HUES64 (cell line): ENCODE data around the gene HPN.
"Not testable (repeated sequence)": the region's sequence is repeated elsewhere in the genome, so short reads cannot be mapped to it uniquely, and the experiment has no call there.

Experiments
- H3K27ac ChIP-seq: 2 replicates; pipeline ENCODE4 v1.7.0; 2013; ENCODE audit warnings: low read depth, low read length, inconsistent platforms
- H3K27me3 ChIP-seq: 2 replicates; pipeline ENCODE4 v1.6.1; 2013; ENCODE audit warnings: mild to moderate bottlenecking, low read length; ENCODE audit not compliant: insufficient read depth
- H3K36me3 ChIP-seq: 2 replicates; pipeline ENCODE4 v1.6.1; 2013; ENCODE audit warnings: mild to moderate bottlenecking, low read length; ENCODE audit not compliant: insufficient read depth
- H3K4me1 ChIP-seq: 2 replicates; pipeline ENCODE4 v1.6.1; 2013; ENCODE audit warnings: mild to moderate bottlenecking, low read length, moderate library complexity; ENCODE audit not compliant: insufficient read depth
- H3K4me3 ChIP-seq: 2 replicates; pipeline ENCODE4 v1.5.1; 2013; ENCODE audit warnings: mild to moderate bottlenecking, low read length, moderate library complexity
- H3K9ac ChIP-seq: 2 replicates; pipeline ENCODE4 v1.6.1; 2013; ENCODE audit warnings: mild to moderate bottlenecking, low read depth, low read length
- H3K9me3 ChIP-seq: 2 replicates; pipeline ENCODE4 v1.6.1; 2013; ENCODE audit warnings: low read depth, low read length; ENCODE audit not compliant: insufficient read depth
- WGBS: fragments of 150-250, 120-280 bp; methylation state at CpG from one replicate; pipeline ENCODE4 v1.1.7; 2013; ENCODE audit warnings: missing lambda C conversion rate; 5-methylcytosine and 5-hydroxymethylcytosine counted together

HPN gene

GRCh38 chr19:35103614-35104013 is 62.1 kb downstream of the HPN start:
- not testable (repeated sequence) for H3K9me3 ChIP-seq, H3K4me3 ChIP-seq, H3K9ac ChIP-seq, H3K4me1 ChIP-seq, H3K27me3 ChIP-seq, H3K27ac ChIP-seq, H3K36me3 ChIP-seq
- WGBS: 87% methylated on average over 10 of the region's 10 CpGs

- 91% methylated on average over 11 of the region's 11 CpGs for WGBS
- Histone ChIP-seq H3K4me1 (no peaks in the 10 kb centered on the region), H3K36me3 (no peaks in the 10 kb centered on the region), H3K9me3 (no peaks in the 10 kb centered on the region), H3K27me3 (no peaks in the 10 kb centered on the region), H3K27ac (no peak overlapping the region), H3K4me3 (no peak overlapping the region), H3K9ac (no peak overlapping the region)
Measured at GRCh38 chr19:35104361-35104760, 62.8 kb downstream of the HPN start.

DNA sequence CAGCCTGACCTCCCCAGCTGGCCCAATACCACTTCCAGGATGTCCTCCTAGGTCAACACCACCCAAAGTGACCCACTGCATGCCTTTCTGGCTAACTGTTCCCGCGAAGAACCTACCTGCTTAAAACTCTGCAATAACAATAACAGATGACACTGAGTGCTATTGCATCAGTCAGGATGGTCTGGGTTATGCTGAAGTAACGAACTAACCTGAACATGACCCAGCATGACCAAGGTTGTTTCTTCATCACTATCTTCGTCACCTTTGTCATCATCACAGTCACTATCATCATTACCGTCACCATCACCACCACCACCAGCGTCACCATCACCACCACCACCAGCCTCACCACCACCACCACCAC is 63.5 kb downstream of the HPN start:
- Histone ChIP-seq H3K9me3 (no peaks in the 10 kb centered on the region), H3K9ac (no peak overlapping the region), H3K36me3 (no peaks in the 10 kb centered on the region), H3K27me3 (no peaks in the 10 kb centered on the region), H3K4me1 (no peaks in the 10 kb centered on the region), H3K27ac (no peak overlapping the region), H3K4me3 (no peak overlapping the region)
- 94% methylated on average over 6 of the region's 6 CpGs for WGBS

GRCh38 chr19:35105411-35106290 is 64.1 kb downstream of the HPN start:
- H3K27me3 ChIP-seq: no peaks in the 10 kb centered on the region
- no peaks in the 10 kb centered on the region for H3K9me3 ChIP-seq
- 90% methylated on average over 30 of the region's 30 CpGs for WGBS
- no peaks in the 10 kb centered on the region for H3K36me3 ChIP-seq
- peaks cover 1% of the 10 kb centered on the region; the same call in 1 of the 2 replicates for H3K4me1 ChIP-seq
- no peak overlapping the region for H3K27ac ChIP-seq
- H3K9ac ChIP-seq: no peak overlapping the region
- H3K4me3 ChIP-seq: no peak overlapping the region

DNA sequence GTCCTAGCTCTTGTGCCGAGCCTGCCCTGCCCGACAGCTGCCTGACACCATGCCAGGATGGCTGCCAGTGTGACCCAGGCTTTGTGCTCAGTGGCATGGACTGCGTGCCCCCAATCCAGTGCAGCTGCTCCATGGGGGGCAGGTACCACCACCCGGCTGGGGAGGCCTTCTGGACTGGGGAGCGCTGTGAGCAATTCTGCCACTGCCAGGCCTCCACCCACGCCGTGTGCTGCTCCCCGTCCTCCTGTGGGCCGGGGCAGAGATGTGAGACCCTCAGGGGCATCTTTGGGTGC is 64.7 kb downstream of the HPN start:
- Histone ChIP-seq H3K27me3 (no peaks in the 10 kb centered on the region), H3K36me3 (no peaks in the 10 kb centered on the region), H3K4me3 (no peak overlapping the region), H3K9me3 (no peaks in the 10 kb centered on the region), H3K4me1 (peaks cover 5% of the 10 kb centered on the region; the same call in 1 of the 2 replicates), H3K9ac (no peak overlapping the region), H3K27ac (no peak overlapping the region)
- 94% methylated on average over 9 of the region's 9 CpGs for WGBS

DNA sequence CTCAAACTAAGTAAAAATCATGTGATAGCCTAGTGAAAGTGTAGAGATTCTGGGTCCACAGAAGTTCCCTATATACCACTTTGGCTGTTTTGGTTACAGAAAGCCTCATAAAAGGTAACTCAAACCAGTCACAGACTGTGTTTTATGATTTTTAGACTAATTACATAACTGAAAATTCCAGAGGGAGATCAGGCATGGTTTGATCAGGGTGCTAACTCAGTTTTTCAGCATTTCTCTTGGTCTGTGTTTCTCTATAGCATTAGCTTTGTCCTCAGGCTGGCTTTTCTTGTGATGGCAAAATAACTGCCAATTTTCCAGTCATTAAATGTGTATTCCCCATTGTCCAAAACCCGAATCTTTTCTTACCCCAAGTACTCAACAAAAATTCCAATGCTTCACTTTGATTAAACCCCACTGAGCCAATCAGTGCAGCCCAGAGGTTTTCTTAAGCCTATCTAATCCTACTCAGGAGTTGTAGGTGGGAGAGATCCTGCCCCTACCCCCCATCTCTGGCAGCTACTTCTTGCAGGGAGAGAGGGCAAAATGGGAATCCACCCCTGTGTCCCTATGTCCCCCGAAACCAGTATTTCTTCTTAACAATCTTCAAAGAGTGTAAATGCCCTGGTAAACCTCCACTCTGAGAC is 65.5 kb downstream of the HPN start:
- Histone ChIP-seq H3K4me1 (peaks cover 5% of the 10 kb centered on the region; the same call in 1 of the 2 replicates), H3K9me3 (no peaks in the 10 kb centered on the region), H3K9ac (no peak overlapping the region), H3K27me3 (no peaks in the 10 kb centered on the region), H3K27ac (no peak overlapping the region), H3K36me3 (no peaks in the 10 kb centered on the region), H3K4me3 (no peak overlapping the region)
- 93% methylated on average over 1 of the region's 2 CpGs for WGBS

DNA sequence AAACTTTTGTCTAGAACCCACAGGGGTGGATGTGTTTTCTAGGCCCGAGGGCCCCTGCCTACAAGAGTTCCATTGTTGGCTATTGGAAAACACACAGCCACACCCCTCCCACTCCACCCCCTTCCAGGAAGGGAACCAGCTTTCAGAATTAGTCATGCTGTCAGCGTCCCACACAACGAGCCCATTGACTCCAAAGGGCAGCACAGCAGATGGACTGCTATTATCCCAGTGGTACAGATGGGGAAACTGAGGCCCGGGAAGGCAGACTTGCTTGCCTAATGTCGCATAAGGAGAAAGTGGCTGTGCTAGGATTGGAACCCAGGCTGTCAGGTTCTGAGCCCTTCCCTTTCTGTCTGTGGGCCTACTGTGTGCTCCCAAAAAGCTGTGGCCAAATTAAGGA is 66.0 kb downstream of the HPN start:
- Histone ChIP-seq H3K27ac (no peak overlapping the region), H3K4me1 (peaks cover 5% of the 10 kb centered on the region; the same call in 1 of the 2 replicates), H3K27me3 (no peaks in the 10 kb centered on the region), H3K9me3 (no peaks in the 10 kb centered on the region), H3K36me3 (no peaks in the 10 kb centered on the region), H3K9ac (no peak overlapping the region), H3K4me3 (no peak overlapping the region)
- WGBS: 54% methylated on average over 5 of the region's 5 CpGs

- no peaks in the 10 kb centered on the region for H3K9me3 ChIP-seq
- peaks cover 5% of the 10 kb centered on the region; the same call in 1 of the 2 replicates for H3K4me1 ChIP-seq
- no peak overlapping the region for H3K27ac ChIP-seq
- H3K9ac ChIP-seq: no peak overlapping the region
- no peak overlapping the region for H3K4me3 ChIP-seq
- 82% methylated on average over 11 of the region's 11 CpGs for WGBS
- no peaks in the 10 kb centered on the region for H3K36me3 ChIP-seq
- H3K27me3 ChIP-seq: no peaks in the 10 kb centered on the region
Measured at GRCh38 chr19:35108730-35109129, 67.2 kb downstream of the HPN start.

DNA sequence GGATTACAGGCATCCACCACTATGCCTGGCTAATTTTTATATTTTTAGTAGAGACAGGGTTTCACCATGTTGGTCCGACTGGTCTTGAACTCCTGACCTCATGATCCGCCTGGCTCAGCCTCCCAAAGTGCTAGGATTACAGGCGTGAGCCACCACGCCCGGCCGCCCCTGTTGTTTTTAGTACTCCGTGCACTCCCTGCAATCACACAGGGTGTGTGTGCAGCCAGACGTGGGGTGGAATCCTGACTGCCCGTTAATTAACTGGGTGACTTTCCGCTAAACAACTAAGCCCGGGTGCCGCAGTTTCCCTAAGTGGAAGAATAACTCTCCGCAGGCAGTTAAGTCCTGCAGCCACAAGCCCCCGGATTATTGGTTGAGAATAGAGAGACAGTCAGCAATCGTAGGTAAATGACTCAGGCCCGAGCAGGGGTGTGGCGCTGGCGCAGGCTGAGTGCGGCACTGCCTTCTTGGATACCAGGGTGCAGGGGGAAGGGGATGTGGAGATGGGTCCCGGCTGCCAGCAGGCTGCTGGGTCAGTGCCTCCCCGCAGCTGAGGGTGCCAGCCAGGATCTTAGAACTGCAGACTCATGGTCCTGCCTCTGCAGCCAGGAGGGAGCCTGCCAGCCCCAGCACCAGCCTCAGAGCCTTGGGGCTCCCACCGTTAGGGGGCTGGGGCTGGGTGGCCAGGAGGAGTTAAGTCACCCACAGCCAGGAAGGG is 68.0 kb downstream of the HPN start:
- Histone ChIP-seq H3K27me3 (no peaks in the 10 kb centered on the region), H3K9ac (0 out of 2 replicates have a peak overlapping the region, but pooled peaks have one; percentile 26), H3K4me3 (no peak overlapping the region), H3K4me1 (peaks cover 9% of the 10 kb centered on the region), H3K36me3 (no peaks in the 10 kb centered on the region), H3K27ac (no peak overlapping the region), H3K9me3 (no peaks in the 10 kb centered on the region)
- 90% methylated on average over 22 of the region's 22 CpGs for WGBS

DNA sequence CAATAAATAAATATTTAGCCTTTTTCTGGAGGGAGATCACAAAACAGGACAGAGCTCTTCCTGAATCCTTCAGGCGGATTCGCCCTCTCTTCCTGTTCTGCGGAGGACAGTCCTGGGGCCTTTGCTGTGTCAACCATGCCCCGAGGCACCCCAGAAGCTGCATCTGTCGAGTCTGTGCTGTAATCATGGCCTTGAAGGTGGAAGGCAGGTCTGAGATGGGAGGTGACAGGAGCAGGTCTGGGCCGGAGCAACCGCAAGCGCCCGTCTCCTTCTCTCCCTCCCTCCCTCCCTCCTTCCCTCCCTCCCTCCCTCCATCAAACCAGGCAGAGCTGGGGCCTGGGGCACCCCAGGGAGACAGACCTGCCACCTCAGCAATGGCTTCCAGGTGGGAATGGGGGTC is 69.5 kb downstream of the HPN start:
- Histone ChIP-seq H3K27ac (no peak overlapping the region), H3K9ac (no peak overlapping the region), H3K4me3 (no peak overlapping the region), H3K27me3 (no peaks in the 10 kb centered on the region), H3K9me3 (no peaks in the 10 kb centered on the region), H3K36me3 (no peaks in the 10 kb centered on the region), H3K4me1 (peaks cover 9% of the 10 kb centered on the region)
- 73% methylated on average over 5 of the region's 9 CpGs for WGBS

DNA sequence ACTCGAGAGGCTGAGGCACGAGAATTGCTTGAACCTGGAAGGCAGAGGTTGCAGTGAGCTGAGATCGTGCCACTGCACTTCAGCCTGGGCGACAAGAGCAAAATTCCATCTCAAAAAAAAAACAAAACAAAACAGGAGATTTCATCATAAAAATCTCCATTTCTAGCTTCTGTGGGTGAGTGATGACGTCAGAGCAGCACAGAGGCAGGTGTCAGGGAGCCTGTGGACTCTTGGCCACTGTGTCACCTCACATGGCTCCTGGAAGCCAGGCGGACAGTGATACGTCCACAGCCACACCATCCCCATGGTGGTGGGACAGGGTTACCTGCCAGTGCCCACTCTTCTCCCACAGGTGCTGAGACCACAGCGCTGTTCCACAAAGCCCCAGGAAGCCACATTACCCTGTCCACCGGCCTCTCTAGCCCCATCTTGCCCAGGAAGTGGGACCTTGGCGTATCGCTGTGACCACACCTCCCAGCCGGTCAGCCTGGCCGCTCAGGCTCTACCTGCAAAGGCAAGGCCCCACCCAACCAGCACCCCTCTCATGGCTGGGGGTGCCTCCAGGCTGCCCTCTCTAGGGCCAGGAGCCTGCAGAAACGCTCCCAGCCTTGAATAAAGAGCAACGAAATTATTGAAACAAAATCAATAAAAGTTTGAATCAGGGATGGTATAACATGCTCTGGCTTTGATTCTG is 71.6 kb downstream of the HPN start:
- Histone ChIP-seq H3K9me3 (no peaks in the 10 kb centered on the region), H3K4me3 (no peak overlapping the region), H3K27ac (no peak overlapping the region), H3K36me3 (no peaks in the 10 kb centered on the region), H3K27me3 (no peaks in the 10 kb centered on the region), H3K9ac (no peak overlapping the region), H3K4me1 (peaks cover 9% of the 10 kb centered on the region)
- 91% methylated on average over 15 of the region's 15 CpGs for WGBS
